ENCODE measurements around the gene TMEM37. TPM values are rescaled to one million over a fixed set of nuclear protein-coding genes. Genes with fewer than 3 reads are reported as not detected.

Gene TMEM37
- total and polyA plus RNA-seq, 2 of the 13 experiments (the other 11 are each of a cell fraction or from before 2014, with no cell fraction given) = 37.7 to 115 TPM

DNA sequence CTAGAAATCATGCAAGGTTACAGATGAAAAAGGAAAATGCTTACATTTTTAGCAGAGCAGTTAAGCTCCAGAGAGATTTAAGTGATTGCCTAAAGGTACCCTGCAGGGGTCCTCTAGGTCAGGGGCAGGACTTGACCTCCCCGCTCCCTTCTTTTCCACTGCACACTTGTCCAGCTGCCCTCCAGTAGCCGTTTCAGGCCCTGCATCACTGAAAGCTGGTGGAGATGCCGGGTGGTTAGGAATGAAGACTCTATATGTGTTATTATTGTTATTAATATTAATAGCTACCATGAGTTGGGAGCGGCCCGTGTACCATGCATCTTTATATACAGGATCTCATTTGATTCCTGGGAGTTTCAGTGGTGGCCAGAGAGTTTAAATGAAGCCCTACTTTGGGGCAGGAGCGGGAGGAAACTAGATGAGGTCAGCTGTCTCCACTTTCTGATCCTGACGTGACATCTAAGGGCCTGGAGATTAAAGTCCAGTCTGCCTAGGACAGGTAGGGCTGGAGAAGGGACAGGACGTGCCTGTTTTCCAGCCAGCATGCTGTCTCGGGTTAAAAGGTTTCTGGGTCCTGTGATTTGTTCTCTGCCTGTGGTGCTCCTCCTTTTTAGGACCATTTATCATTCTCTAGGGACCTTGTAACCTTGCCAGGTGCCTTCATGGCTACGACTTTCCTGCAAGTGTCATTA is 2.1 kb downstream of the TMEM37 start (continued):
- TF ChIP-seq, protein P1, sequence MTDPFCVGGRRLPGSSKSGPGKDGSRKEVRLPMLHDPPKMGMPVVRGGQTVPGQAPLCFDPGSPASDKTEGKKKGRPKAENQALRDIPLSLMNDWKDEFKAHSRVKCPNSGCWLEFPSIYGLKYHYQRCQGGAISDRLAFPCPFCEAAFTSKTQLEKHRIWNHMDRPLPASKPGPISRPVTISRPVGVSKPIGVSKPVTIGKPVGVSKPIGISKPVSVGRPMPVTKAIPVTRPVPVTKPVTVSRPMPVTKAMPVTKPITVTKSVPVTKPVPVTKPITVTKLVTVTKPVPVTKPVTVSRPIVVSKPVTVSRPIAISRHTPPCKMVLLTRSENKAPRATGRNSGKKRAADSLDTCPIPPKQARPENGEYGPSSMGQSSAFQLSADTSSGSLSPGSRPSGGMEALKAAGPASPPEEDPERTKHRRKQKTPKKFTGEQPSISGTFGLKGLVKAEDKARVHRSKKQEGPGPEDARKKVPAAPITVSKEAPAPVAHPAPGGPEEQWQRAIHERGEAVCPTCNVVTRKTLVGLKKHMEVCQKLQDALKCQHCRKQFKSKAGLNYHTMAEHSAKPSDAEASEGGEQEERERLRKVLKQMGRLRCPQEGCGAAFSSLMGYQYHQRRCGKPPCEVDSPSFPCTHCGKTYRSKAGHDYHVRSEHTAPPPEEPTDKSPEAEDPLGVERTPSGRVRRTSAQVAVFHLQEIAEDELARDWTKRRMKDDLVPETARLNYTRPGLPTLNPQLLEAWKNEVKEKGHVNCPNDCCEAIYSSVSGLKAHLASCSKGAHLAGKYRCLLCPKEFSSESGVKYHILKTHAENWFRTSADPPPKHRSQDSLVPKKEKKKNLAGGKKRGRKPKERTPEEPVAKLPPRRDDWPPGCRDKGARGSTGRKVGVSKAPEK (CRISPR knock-in tag; IDR thresholded peaks at IDR 0.05; ENCODE audit: borderline replicate concordance) = no peak
- TF ChIP-seq ZSCAN21 (CRISPR knock-in tag; IDR thresholded peaks at IDR 0.05; ENCODE audit: borderline replicate concordance) (no peak), ZNF781 (CRISPR knock-in tag; IDR thresholded peaks at IDR 0.05; ENCODE audit: borderline replicate concordance, not compliant biosample characterization) (no peak), ZNF7 (CRISPR knock-in tag; IDR thresholded peaks at IDR 0.05) (no peak), ATAD3A (CRISPR knock-in tag; IDR thresholded peaks at IDR 0.05) (no peak), ZNF383 (CRISPR knock-in tag; IDR thresholded peaks at IDR 0.05; ENCODE audit: borderline replicate concordance) (0 out of 2 replicates have a peak, but pooled peaks have one; percentile 2), ZBTB3 (CRISPR knock-in tag; IDR thresholded peaks at IDR 0.05; ENCODE audit: borderline replicate concordance, low read depth) (no peak; the same call in 1 of the 2 replicates), ZNF564 (CRISPR knock-in tag; IDR thresholded peaks at IDR 0.05) (no peak), TEAD3 (CRISPR knock-in tag; optimal IDR thresholded peaks at IDR 0.05; ENCODE audit: borderline replicate concordance) (peak; percentile 72), SNAPC2 (CRISPR knock-in tag; IDR thresholded peaks at IDR 0.05) (no peak), ZNF343 (CRISPR knock-in tag; IDR thresholded peaks at IDR 0.05) (no peak), ZNF337 (CRISPR knock-in tag; IDR thresholded peaks at IDR 0.05; ENCODE audit: borderline replicate concordance, low read depth) (no peak), ZNF713 (CRISPR knock-in tag; IDR thresholded peaks at IDR 0.05) (no peak), ZNF672 (CRISPR knock-in tag; IDR thresholded peaks at IDR 0.05) (no peak), ZNF329 (CRISPR knock-in tag; IDR thresholded peaks at IDR 0.05; ENCODE audit: low read depth) (no peak), SMAD9 (CRISPR knock-in tag; IDR thresholded peaks at IDR 0.05) (no peak)
- TF ChIP-seq, protein P2, sequence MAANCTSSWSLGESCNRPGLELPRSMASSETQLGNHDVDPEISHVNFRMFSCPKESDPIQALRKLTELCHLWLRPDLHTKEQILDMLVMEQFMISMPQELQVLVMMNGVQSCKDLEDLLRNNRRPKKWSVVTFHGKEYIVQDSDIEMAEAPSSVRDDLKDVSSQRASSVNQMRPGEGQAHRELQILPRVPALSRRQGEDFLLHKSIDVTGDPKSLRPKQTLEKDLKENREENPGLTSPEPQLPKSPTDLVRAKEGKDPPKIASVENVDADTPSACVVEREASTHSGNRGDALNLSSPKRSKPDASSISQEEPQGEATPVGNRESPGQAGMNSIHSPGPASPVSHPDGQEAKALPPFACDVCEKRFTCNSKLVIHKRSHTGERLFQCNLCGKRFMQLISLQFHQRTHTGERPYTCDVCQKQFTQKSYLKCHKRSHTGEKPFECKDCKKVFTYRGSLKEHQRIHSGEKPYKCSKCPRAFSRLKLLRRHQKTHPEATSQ (CRISPR knock-in tag; IDR thresholded peaks at IDR 0.05; ENCODE audit: borderline replicate concordance) = no peak
- TF ChIP-seq, protein P3, sequence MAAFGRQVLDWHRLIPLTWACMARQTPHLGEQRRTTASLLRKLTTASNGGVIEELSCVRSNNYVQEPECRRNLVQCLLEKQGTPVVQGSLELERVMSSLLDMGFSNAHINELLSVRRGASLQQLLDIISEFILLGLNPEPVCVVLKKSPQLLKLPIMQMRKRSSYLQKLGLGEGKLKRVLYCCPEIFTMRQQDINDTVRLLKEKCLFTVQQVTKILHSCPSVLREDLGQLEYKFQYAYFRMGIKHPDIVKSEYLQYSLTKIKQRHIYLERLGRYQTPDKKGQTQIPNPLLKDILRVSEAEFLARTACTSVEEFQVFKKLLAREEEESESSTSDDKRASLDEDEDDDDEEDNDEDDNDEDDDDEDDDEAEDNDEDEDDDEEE (CRISPR knock-in tag; IDR thresholded peaks at IDR 0.05) = no peak
- TF ChIP-seq, protein P4, sequence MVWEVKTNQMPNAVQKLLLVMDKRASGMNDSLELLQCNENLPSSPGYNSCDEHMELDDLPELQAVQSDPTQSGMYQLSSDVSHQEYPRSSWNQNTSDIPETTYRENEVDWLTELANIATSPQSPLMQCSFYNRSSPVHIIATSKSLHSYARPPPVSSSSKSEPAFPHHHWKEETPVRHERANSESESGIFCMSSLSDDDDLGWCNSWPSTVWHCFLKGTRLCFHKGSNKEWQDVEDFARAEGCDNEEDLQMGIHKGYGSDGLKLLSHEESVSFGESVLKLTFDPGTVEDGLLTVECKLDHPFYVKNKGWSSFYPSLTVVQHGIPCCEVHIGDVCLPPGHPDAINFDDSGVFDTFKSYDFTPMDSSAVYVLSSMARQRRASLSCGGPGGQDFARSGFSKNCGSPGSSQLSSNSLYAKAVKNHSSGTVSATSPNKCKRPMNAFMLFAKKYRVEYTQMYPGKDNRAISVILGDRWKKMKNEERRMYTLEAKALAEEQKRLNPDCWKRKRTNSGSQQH (CRISPR knock-in tag; IDR thresholded peaks at IDR 0.05; ENCODE audit: low read depth) = peak; percentile 39; the same call in 1 of the 2 replicates
- TF ChIP-seq, protein P5, sequence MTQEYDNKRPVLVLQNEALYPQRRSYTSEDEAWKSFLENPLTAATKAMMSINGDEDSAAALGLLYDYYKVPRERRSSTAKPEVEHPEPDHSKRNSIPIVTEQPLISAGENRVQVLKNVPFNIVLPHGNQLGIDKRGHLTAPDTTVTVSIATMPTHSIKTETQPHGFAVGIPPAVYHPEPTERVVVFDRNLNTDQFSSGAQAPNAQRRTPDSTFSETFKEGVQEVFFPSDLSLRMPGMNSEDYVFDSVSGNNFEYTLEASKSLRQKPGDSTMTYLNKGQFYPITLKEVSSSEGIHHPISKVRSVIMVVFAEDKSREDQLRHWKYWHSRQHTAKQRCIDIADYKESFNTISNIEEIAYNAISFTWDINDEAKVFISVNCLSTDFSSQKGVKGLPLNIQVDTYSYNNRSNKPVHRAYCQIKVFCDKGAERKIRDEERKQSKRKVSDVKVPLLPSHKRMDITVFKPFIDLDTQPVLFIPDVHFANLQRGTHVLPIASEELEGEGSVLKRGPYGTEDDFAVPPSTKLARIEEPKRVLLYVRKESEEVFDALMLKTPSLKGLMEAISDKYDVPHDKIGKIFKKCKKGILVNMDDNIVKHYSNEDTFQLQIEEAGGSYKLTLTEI (CRISPR knock-in tag; conservative IDR thresholded peaks at IDR 0.05) = no peak

Measured in HepG2 (cell line).